Measurements from ENCODE around the gene CCDC92. TPM values are rescaled to one million over a fixed set of nuclear protein-coding genes. Genes with fewer than 3 reads are reported as not detected.

CCDC92 gene
- total RNA-seq, 1 experiment from 2014 or later: 53.7 TPM

- intact Hi-C loops (cut with micrococcal nuclease; ENCODE audit: unreplicated experiment) (no loop called here), in situ Hi-C loops (cut with HindIII; ENCODE audit: low pct_unique_long_range_greater_than_20kb, low sequenced_read_pairs) (no loop called here)
- TF ChIP-seq REST (IDR thresholded peaks at IDR 0.05; ENCODE audit: insufficient read depth in 1 of 2, low read depth in 2 of 2, low read length in 1 of 2) (no peak), TCF7L2 (IDR thresholded peaks at IDR 0.05; ENCODE audit: low read depth, low read length) (no peak), CTCF (IDR thresholded peaks at IDR 0.05) (no peak), POLR2AphosphoS5 (IDR thresholded peaks at IDR 0.05; ENCODE audit: low read depth, low read length) (no peak), SIN3A (IDR thresholded peaks at IDR 0.05; ENCODE audit: borderline replicate concordance, insufficient read depth, low read depth, low read length) (no peak)
- ChIA-PET CTCF (no interaction called here), POLR2A (no interaction called here)
- Histone ChIP-seq H3K27ac (ENCODE audit: low read length) (no peak overlapping the region), H3K27me3 (ENCODE audit: control insufficient read depth, insufficient read depth, low read length) (no peaks in the 10 kb centered on the region), H3K36me3 (ENCODE audit: control insufficient read depth, insufficient read depth, low read length) (no peaks in the 10 kb centered on the region), H3K9me3 (ENCODE audit: control insufficient read depth, insufficient read depth, low read depth, low read length) (no peaks in the 10 kb centered on the region), H3K4me3 (ENCODE audit: low read depth in 2 of 2, low read length in 2 of 2) (no peak overlapping the region), H3K4me1 (ENCODE audit: control insufficient read depth, insufficient read depth, low read length) (no peaks in the 10 kb centered on the region)
- DNase-seq (ENCODE audit: low read depth, low spot score): no peak
- no TSS peak for BruUV-seq (replicated peaks)
- no peak for ATAC-seq
Observed at GRCh38 chr12:123910761-123911193, 61.9 kb downstream of the CCDC92 start.

- TF ChIP-seq TCF7L2 (IDR thresholded peaks at IDR 0.05; ENCODE audit: low read depth, low read length) (no peak), POLR2AphosphoS5 (IDR thresholded peaks at IDR 0.05; ENCODE audit: low read depth, low read length) (no peak), SIN3A (IDR thresholded peaks at IDR 0.05; ENCODE audit: borderline replicate concordance, insufficient read depth, low read depth, low read length) (no peak), CTCF (IDR thresholded peaks at IDR 0.05) (no peak), REST (IDR thresholded peaks at IDR 0.05; ENCODE audit: insufficient read depth in 1 of 2, low read depth in 2 of 2, low read length in 1 of 2) (no peak)
- Histone ChIP-seq H3K9me3 (ENCODE audit: control insufficient read depth, insufficient read depth, low read depth, low read length) (no peaks in the 10 kb centered on the region), H3K27me3 (ENCODE audit: control insufficient read depth, insufficient read depth, low read length) (no peaks in the 10 kb centered on the region), H3K4me1 (ENCODE audit: control insufficient read depth, insufficient read depth, low read length) (no peaks in the 10 kb centered on the region), H3K27ac (ENCODE audit: low read length) (no peak overlapping the region), H3K36me3 (ENCODE audit: control insufficient read depth, insufficient read depth, low read length) (no peaks in the 10 kb centered on the region), H3K4me3 (ENCODE audit: low read depth in 2 of 2, low read length in 2 of 2) (no peak overlapping the region)
- intact Hi-C loops (cut with micrococcal nuclease; ENCODE audit: unreplicated experiment) (no loop called here), in situ Hi-C loops (cut with HindIII; ENCODE audit: low pct_unique_long_range_greater_than_20kb, low sequenced_read_pairs) (no loop called here)
- ChIA-PET POLR2A (no interaction called here), CTCF (interaction anchor here (0.6 kb wide), 1 partner anchor 124 kb away, joined by 3 read pairs; no protein-coding TSS in a partner anchor)
- BruUV-seq (replicated peaks): no TSS peak
- DNase-seq (ENCODE audit: low read depth, low spot score) (no peak), ATAC-seq (no peak)
Observed at GRCh38 chr12:123910057-123910456, 62.6 kb downstream of the CCDC92 start.
